Upper lobe of left lung (tissue), 4 donors: ENCODE results near the gene DPYD.

ENCODE experiments used
- CTCF ChIP-seq, 6 experiments: fragments of 450-650 bp in 4 of 6; fragments of 200-600 bp in 2 of 6; sonication (generic) in 2 of 6; IDR thresholded peaks; one replicate each; pipeline ENCODE4 v1.5.1; 2016 to 2019; ENCODE audit warnings: antibody characterized with exemption in 6 of 6
- POLR2AphosphoS5 ChIP-seq, 2 donors: sonication (generic); formaldehyde crosslinking; IDR thresholded peaks; one replicate each; pipeline ENCODE4 v1.5.1; 2017; ENCODE audit warnings: antibody characterized with exemption in 2 of 2

DNA sequence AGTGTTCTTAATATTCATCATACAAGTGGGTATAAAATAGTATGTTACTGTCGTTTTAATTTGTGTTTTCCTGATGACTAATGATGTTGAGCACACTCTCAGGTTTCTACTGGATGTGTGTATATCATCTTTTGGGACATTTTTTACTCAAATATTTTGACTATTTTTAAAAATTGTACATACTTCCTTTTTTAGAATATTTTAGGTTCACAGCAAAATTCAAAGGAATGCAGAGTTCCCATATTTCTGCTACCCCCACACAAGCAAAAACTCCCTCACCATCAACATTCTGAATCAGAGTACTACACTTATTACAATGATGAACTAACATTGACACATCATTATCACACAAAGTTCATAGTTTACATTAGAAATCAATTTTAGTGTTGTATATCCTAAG is 114.5 kb downstream of the DPYD start:
- no peak for TF ChIP-seq CTCF (IDR thresholded peaks at IDR 0.05)
- TF ChIP-seq POLR2AphosphoS5 (IDR thresholded peaks at IDR 0.05), result no peak
